Endodermal cell (in vitro differentiated cells): ENCODE measurements around the gene HOXD9. TPM values are rescaled to one million over a fixed set of nuclear protein-coding genes. Genes with fewer than 3 reads are reported as not detected.

ENCODE experiments used
- DNase-seq: peaks from one replicate; pipeline ENCODE4 v3.0.0-alpha.2; 2017
- H3K27ac ChIP-seq: 2 replicates; pipeline ENCODE4 v1.5.1; 2013; ENCODE audit warnings: mild to moderate bottlenecking, low read depth, low read length, moderate library complexity
- H3K27me3 ChIP-seq: 2 replicates; pipeline ENCODE4 v1.6.1; 2013; ENCODE audit warnings: mild to moderate bottlenecking, low read length, moderate library complexity; ENCODE audit not compliant: insufficient read depth, control insufficient read depth, poor library complexity, severe bottlenecking
- H3K36me3 ChIP-seq: 2 replicates; pipeline ENCODE4 v1.7.0; 2013; ENCODE audit warnings: mild to moderate bottlenecking, low read length, moderate library complexity; ENCODE audit not compliant: control insufficient read depth, insufficient read depth
- H3K4me1 ChIP-seq: one replicate; pipeline ENCODE4 v1.7.0; 2013; ENCODE audit warnings: low read length; ENCODE audit not compliant: control insufficient read depth, insufficient read depth
- H3K4me3 ChIP-seq: 2 replicates; pipeline ENCODE4 v1.5.1; 2013; ENCODE audit warnings: mild to moderate bottlenecking, low read length, moderate library complexity
- H3K9ac ChIP-seq: 2 replicates; pipeline ENCODE4 v1.6.1; 2013; ENCODE audit warnings: mild to moderate bottlenecking, low read length, moderate library complexity; ENCODE audit not compliant: poor library complexity, severe bottlenecking; ENCODE audit errors: extremely low read depth
- H3K9me3 ChIP-seq: 2 replicates; pipeline ENCODE4 v1.6.1; 2013; ENCODE audit warnings: mild to moderate bottlenecking, low read length, moderate library complexity; ENCODE audit not compliant: control insufficient read depth
- H3K27ac Mint-ChIP-seq: 2 replicates; pipeline ENCODE4 v1.8.0; 2020; ENCODE audit warnings: mixed read lengths
- H3K27me3 Mint-ChIP-seq: 2 replicates; pipeline ENCODE4 v1.8.0; 2021; ENCODE audit warnings: mild to moderate bottlenecking, mixed read lengths; ENCODE audit not compliant: insufficient read depth
- H3K36me3 Mint-ChIP-seq: 2 replicates; pipeline ENCODE4 v1.8.0; 2020; ENCODE audit warnings: low read depth, mixed read lengths
- H3K4me1 Mint-ChIP-seq: 2 replicates; pipeline ENCODE4 v1.8.0; 2020; ENCODE audit warnings: mixed read lengths
- H3K4me3 Mint-ChIP-seq: 2 replicates; pipeline ENCODE4 v1.8.0; 2020; ENCODE audit warnings: mild to moderate bottlenecking, moderate library complexity, mixed read lengths
- H3K9me3 Mint-ChIP-seq: 2 replicates; pipeline ENCODE4 v1.8.0; 2020; ENCODE audit warnings: mild to moderate bottlenecking, mixed read lengths
- WGBS, 2 experiments: methylation state at CpG; one replicate each; pipeline versions ENCODE4 v1.1.5 to v1.1.7; 2013; ENCODE audit warnings: missing lambda C conversion rate in 2 of 2, mixed read lengths in 1 of 2; ENCODE audit not compliant: insufficient coverage in 1 of 2, insufficient read length in 1 of 2; 5-methylcytosine and 5-hydroxymethylcytosine counted together
- total RNA-seq, 2 donors: library from RNA; stranded (reverse); fragmentation: NEBNext Ultra II Directional in 1 of 2; extraction: Animal tissue kit (Norgen Biotek cat#: 25700) in 1 of 2; gene quantifications; 2 replicates in 1 of 2; 3 replicates in 1 of 2; pipeline ENCODE4 v1.2.1, GENCODE V29; 2021
- TF ChIP-seq, protein P1 (sequence below): fragments of 200-600 bp; sonication (generic); conservative IDR thresholded peaks from 2 replicates; pipeline ENCODE4 v1.5.0; 2021; ENCODE audit warnings: antibody characterized with exemption, mild to moderate bottlenecking

The HOXD9 gene
- total RNA-seq, 2 donors from 2014 or later: not detected

- peaks cover 100% of the 10 kb centered on the region for H3K27me3 ChIP-seq
- peak; percentile 45 for DNase-seq
- H3K27me3 Mint-ChIP-seq: peaks cover 99% of the 10 kb centered on the region
- WGBS, 2 experiments: 13 to 15% methylated on average over 3 to 8 of the region's 8 CpGs
- H3K27ac ChIP-seq: no peak overlapping the region
- TF ChIP-seq, protein P1, sequence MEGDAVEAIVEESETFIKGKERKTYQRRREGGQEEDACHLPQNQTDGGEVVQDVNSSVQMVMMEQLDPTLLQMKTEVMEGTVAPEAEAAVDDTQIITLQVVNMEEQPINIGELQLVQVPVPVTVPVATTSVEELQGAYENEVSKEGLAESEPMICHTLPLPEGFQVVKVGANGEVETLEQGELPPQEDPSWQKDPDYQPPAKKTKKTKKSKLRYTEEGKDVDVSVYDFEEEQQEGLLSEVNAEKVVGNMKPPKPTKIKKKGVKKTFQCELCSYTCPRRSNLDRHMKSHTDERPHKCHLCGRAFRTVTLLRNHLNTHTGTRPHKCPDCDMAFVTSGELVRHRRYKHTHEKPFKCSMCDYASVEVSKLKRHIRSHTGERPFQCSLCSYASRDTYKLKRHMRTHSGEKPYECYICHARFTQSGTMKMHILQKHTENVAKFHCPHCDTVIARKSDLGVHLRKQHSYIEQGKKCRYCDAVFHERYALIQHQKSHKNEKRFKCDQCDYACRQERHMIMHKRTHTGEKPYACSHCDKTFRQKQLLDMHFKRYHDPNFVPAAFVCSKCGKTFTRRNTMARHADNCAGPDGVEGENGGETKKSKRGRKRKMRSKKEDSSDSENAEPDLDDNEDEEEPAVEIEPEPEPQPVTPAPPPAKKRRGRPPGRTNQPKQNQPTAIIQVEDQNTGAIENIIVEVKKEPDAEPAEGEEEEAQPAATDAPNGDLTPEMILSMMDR: no peak
- H3K4me3 Mint-ChIP-seq: no peak overlapping the region
- no peak overlapping the region for H3K9ac ChIP-seq
- H3K9me3 Mint-ChIP-seq: no peaks in the 10 kb centered on the region
- H3K27ac Mint-ChIP-seq: no peak overlapping the region
- H3K4me1 Mint-ChIP-seq: peaks cover 16% of the 10 kb centered on the region
- no peaks in the 10 kb centered on the region for H3K36me3 ChIP-seq
- no peaks in the 10 kb centered on the region for H3K36me3 Mint-ChIP-seq
- peaks cover 4% of the 10 kb centered on the region for H3K4me1 ChIP-seq
- no peak overlapping the region for H3K4me3 ChIP-seq
- no peaks in the 10 kb centered on the region for H3K9me3 ChIP-seq
Measured at GRCh38 chr2:176156301-176156806, 33.8 kb downstream of the HOXD9 start.

DNA sequence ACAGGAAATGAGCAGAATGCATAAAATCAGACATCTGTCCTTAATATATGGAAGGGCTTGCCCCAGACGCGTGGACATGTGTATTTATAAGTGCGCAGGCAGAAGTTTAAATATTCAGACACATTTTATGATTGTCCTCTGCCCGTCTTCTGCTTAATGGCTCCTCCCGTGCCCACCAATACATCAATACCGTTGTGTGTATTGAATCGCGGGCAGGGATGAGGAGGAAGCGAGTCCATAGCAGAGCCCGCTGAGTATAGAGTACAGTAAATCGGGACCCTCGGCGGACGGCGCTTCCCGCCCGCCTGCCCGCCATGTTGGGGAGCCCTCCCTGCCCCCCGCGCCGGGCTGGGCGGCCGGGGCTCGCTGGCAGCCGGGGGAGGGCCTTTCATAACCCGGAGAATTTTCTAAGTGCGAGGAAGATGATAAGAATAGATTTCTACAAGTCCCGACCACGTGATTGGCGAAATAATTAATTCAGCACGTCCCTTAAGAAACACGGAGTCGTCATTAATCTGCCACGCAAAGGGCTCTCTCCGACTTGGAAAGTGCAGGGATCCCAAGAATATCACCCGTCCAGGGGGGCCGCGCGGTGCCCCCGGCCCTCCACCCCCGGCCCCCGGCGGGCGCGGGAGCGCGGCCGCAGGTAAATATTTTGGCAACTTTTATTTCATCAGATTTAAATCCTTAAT lies 34.4 kb downstream of the HOXD9 start, which contains the start of gene HOXD3:
TSS of gene HOXD3 (plus strand) at position 501 of the 692 bp plus-strand sequence. CDS start 11,808 bp downstream, outside the sequence.
- H3K36me3 Mint-ChIP-seq: no peaks in the 10 kb centered on the region
- H3K27me3 ChIP-seq: peaks cover 100% of the 10 kb centered on the region
- H3K4me1 Mint-ChIP-seq: peaks cover 16% of the 10 kb centered on the region
- H3K27ac ChIP-seq: peak within 1 kb of the TSS; percentile 67
- 3 to 4% methylated on average over 16 to 48 of the region's 48 CpGs for WGBS, 2 experiments
- H3K27ac Mint-ChIP-seq: no peak within 1 kb of the TSS
- no peaks in the 10 kb centered on the region for H3K9me3 ChIP-seq
- H3K4me1 ChIP-seq: peaks cover 4% of the 10 kb centered on the region
- no peak within 1 kb of the TSS for H3K9ac ChIP-seq
- H3K4me3 ChIP-seq: peak within 1 kb of the TSS; percentile 61
- H3K36me3 ChIP-seq: no peaks in the 10 kb centered on the region
- TF ChIP-seq, protein P1: no peak
- peaks cover 99% of the 10 kb centered on the region for H3K27me3 Mint-ChIP-seq
- peak; percentile 46 for DNase-seq
- H3K9me3 Mint-ChIP-seq: no peaks in the 10 kb centered on the region
- H3K4me3 Mint-ChIP-seq: peak within 1 kb of the TSS; percentile 31

GRCh38 chr2:176157499-176158185 lies 35.1 kb downstream of the HOXD9 start:
- no peak overlapping the region for H3K27ac Mint-ChIP-seq
- WGBS, 2 experiments: 2 to 4% methylated on average over 11 to 42 of the region's 43 CpGs
- H3K9ac ChIP-seq: no peak overlapping the region

More at GRCh38 chr2:176157499-176158185, 35.1 kb downstream of the HOXD9 start:
- Mint-ChIP-seq H3K4me3 (peak overlapping the region; percentile 31), H3K36me3 (no peaks in the 10 kb centered on the region), H3K27me3 (peaks cover 99% of the 10 kb centered on the region), H3K9me3 (no peaks in the 10 kb centered on the region), H3K4me1 (peaks cover 16% of the 10 kb centered on the region)
- H3K27me3 ChIP-seq: peaks cover 100% of the 10 kb centered on the region
- no peaks in the 10 kb centered on the region for H3K36me3 ChIP-seq
- TF ChIP-seq, protein P1: no peak
- DNase-seq: peak; percentile 78
- peaks cover 4% of the 10 kb centered on the region for H3K4me1 ChIP-seq
- H3K27ac ChIP-seq: peak overlapping the region; percentile 67
- H3K4me3 ChIP-seq: peak overlapping the region; percentile 61
- no peaks in the 10 kb centered on the region for H3K9me3 ChIP-seq
